Measurements from ENCODE around the gene SPEM3.
A peak's percentile ranks its signal among the peaks of the same experiment; 100 is the strongest.

Gene SPEM3

DNA sequence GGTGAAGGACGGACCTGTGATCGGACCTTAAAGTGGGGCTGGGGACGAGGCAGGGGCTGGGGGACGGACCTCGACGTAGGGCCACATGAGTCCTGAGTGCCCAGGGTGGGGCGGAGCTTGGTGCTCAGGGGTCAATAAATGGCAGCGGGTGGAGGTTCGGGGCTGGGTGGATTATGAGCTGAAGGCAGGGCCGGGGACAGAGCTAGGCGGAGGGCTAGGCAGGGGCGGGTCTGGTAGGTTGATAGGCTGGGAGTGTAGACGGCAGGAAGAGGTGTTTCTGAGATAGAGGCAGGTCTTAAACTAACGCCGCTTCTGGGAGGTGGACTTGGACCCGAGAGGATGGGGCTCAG, 16.9 kb downstream of the SPEM3 start:
- Histone ChIP-seq H3K36me3 (ENCODE audit: low read depth) (no peaks in the 10 kb centered on the region), H3K4me1 (ENCODE audit: insufficient read depth, poor library complexity, severe bottlenecking) (peaks cover 24% of the 10 kb centered on the region), H3K27ac (ENCODE audit: poor library complexity, severe bottlenecking) (peak overlapping the region; percentile 87), H3K4me3 (ENCODE audit: severe bottlenecking) (peak overlapping the region; percentile 21), H3K9me3 (ENCODE audit: severe bottlenecking) (no peaks in the 10 kb centered on the region), H3K27me3 (ENCODE audit: insufficient read depth, poor library complexity, severe bottlenecking) (no peaks in the 10 kb centered on the region)
- ATAC-seq (ENCODE audit: low read depth) (peak; percentile 40), DNase-seq (ENCODE audit: low spot score) (no peak)
- TF ChIP-seq, protein P1, sequence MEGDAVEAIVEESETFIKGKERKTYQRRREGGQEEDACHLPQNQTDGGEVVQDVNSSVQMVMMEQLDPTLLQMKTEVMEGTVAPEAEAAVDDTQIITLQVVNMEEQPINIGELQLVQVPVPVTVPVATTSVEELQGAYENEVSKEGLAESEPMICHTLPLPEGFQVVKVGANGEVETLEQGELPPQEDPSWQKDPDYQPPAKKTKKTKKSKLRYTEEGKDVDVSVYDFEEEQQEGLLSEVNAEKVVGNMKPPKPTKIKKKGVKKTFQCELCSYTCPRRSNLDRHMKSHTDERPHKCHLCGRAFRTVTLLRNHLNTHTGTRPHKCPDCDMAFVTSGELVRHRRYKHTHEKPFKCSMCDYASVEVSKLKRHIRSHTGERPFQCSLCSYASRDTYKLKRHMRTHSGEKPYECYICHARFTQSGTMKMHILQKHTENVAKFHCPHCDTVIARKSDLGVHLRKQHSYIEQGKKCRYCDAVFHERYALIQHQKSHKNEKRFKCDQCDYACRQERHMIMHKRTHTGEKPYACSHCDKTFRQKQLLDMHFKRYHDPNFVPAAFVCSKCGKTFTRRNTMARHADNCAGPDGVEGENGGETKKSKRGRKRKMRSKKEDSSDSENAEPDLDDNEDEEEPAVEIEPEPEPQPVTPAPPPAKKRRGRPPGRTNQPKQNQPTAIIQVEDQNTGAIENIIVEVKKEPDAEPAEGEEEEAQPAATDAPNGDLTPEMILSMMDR (IDR thresholded peaks at IDR 0.05; ENCODE audit: poor library complexity, severe bottlenecking) = no peak

DNA sequence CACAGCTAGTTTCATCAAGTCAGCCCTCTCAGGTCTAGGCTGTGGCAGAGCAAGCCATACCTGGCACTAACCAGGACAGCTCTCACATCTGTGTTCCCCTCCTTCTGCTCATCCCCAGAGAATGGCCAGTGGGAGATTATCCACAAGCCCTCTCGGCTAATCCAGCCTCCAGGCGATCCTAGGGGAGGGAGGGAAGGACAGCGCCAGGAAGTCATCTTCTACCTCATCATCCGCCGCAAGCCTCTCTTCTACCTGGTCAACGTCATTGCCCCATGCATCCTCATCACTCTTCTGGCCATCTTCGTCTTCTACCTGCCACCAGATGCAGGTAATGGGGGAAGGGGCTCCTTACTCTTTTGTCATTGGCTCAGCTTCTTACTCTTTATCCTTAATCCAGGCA, 19.8 kb downstream of the SPEM3 start:
- Histone ChIP-seq H3K4me1 (ENCODE audit: insufficient read depth, poor library complexity, severe bottlenecking) (peaks cover 26% of the 10 kb centered on the region), H3K27me3 (ENCODE audit: insufficient read depth, poor library complexity, severe bottlenecking) (no peaks in the 10 kb centered on the region), H3K4me3 (ENCODE audit: severe bottlenecking) (no peak overlapping the region), H3K36me3 (ENCODE audit: low read depth) (no peaks in the 10 kb centered on the region), H3K27ac (ENCODE audit: poor library complexity, severe bottlenecking) (no peak overlapping the region), H3K9me3 (ENCODE audit: severe bottlenecking) (no peaks in the 10 kb centered on the region)
- TF ChIP-seq, protein P1 (IDR thresholded peaks at IDR 0.05; ENCODE audit: poor library complexity, severe bottlenecking) = no peak
- ATAC-seq (ENCODE audit: low read depth) = no peak
- DNase-seq (ENCODE audit: low spot score) = no peak

DNA sequence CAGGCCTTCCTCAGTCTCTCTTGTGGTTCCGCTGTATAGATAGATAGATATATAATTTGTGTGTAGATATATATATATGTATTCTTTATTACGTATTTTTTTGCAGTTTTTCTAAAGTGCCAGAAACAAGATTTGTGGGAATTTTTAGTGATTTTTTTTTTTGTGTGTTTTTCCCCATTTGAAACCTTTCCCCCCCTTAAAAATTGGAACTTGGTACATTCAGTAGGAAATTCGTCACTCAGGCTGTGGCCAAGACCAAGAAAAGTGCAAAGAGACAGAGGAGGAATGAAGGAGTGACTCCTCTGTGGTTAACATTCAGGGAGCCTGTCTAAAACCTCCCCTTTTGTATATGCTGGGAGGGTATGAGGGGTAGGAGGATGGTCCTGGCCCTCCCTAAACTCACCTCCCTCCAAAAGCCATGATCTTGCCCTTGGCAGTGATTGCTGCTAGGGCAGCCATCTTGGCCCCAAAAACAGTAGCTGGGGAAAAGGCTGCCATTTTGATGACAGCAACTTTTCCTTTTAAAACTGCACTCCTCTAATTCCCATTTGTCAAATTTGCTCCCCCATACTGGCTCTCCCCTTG, 31.4 kb downstream of the SPEM3 start:
- H3K9me3 ChIP-seq (ENCODE audit: severe bottlenecking) = no peaks in the 10 kb centered on the region
- no peaks in the 10 kb centered on the region for H3K4me1 ChIP-seq (ENCODE audit: insufficient read depth, poor library complexity, severe bottlenecking)
- TF ChIP-seq, protein P1 (IDR thresholded peaks at IDR 0.05; ENCODE audit: poor library complexity, severe bottlenecking) = no peak
- DNase-seq (ENCODE audit: low spot score) (no peak), ATAC-seq (ENCODE audit: low read depth) (no peak)
- 0 out of 2 replicates have a peak, but pooled peaks cover 5% of the 10 kb centered on the region for H3K36me3 ChIP-seq (ENCODE audit: low read depth)
- no peaks in the 10 kb centered on the region for H3K27me3 ChIP-seq (ENCODE audit: insufficient read depth, poor library complexity, severe bottlenecking)
- peak overlapping the region; percentile 25 for H3K27ac ChIP-seq (ENCODE audit: poor library complexity, severe bottlenecking)
- no peak overlapping the region for H3K4me3 ChIP-seq (ENCODE audit: severe bottlenecking)

DNA sequence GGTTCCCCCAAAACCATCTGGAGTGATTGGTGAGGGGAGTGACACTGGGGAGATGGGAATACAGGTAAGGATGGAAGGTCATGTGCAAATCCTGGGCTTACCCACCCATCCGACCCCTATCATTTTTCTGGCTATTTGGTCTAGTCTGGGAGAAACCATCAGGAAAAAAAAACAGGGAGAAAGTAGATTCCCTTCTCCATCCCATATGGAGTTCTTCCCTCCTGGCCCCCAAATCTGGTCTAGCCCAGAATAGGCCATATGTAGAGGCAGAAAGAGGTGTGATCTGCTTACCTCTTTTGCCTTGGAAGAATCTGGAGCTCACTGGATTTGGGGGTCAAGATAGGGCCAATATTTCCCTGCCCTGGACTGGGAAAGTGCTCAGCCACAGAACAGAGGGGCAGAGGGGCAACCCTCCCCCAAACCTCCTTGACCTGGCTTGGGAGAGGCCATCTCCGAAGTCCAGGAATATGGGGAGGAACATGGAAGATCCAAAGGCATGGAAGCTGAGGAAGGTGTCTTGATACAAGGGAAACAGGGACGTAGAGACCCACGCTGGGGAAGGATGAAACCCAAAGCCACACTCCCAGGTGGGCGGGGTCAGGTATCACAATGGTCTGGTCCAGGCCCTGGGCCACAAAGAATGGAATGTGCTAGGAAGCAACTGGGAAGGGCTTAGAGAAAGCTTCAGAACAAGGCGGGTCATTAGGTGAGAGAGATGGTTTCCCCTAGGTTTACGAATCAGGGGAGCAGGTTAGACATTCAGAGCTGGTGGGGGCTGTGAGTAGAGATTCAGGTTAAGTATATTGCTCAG, 32.4 kb downstream of the SPEM3 start:
- ATAC-seq (ENCODE audit: low read depth) (peak; percentile 20; the same call in 1 of the 3 replicates), DNase-seq (ENCODE audit: low spot score) (no peak)
- Histone ChIP-seq H3K9me3 (ENCODE audit: severe bottlenecking) (no peaks in the 10 kb centered on the region), H3K36me3 (ENCODE audit: low read depth) (peaks cover 12% of the 10 kb centered on the region; the same call in 1 of the 2 replicates), H3K4me1 (ENCODE audit: insufficient read depth, poor library complexity, severe bottlenecking) (no peaks in the 10 kb centered on the region), H3K27ac (ENCODE audit: poor library complexity, severe bottlenecking) (peak overlapping the region; percentile 25), H3K27me3 (ENCODE audit: insufficient read depth, poor library complexity, severe bottlenecking) (no peaks in the 10 kb centered on the region), H3K4me3 (ENCODE audit: severe bottlenecking) (no peak overlapping the region)
- TF ChIP-seq, protein P1 (IDR thresholded peaks at IDR 0.05; ENCODE audit: poor library complexity, severe bottlenecking) = no peak
